PFSK-1 (cell line): ENCODE data around the gene TRIM64C. TPM values are rescaled to one million over a fixed set of nuclear protein-coding genes. Genes with fewer than 3 reads are reported as not detected.
"Not testable (repeated sequence)": the region's sequence is repeated elsewhere in the genome, so short reads cannot be mapped to it uniquely, and the experiment has no call there.

ENCODE experiments used
- FOXP2 ChIP-seq: optimal IDR thresholded peaks from 2 replicates; pipeline ENCODE3; 2011; ENCODE audit warnings: borderline replicate concordance, control low read depth, inconsistent platforms; ENCODE audit not compliant: insufficient read depth; ENCODE audit errors: extremely low read length, extremely low read depth
- POLR2AphosphoS5 ChIP-seq: IDR thresholded peaks from 2 replicates; pipeline ENCODE4 v1.6.1; 2012; ENCODE audit warnings: low read depth, mild to moderate bottlenecking, control low read depth, low read length, moderate library complexity
- polyA plus RNA-seq: library from polyadenylated mRNA; unstranded; fragments of >200 nt; gene quantifications from one replicate; pipeline ENCODE4 v1.2.1, GENCODE V29; 2012; ENCODE audit warnings: low read depth, missing spikeins; ENCODE audit not compliant: insufficient read length
- TF ChIP-seq, protein P1 (sequence below), 2 experiments: IDR thresholded peaks; 2 replicates each; pipeline versions ENCODE4 v1.6.1 to v1.8.0; 2011 to 2012; ENCODE audit warnings: low read depth in 2 of 2, low read length in 2 of 2, control low read depth in 1 of 2, inconsistent platforms in 1 of 2, mild to moderate bottlenecking in 1 of 2, moderate library complexity in 1 of 2; ENCODE audit not compliant: insufficient read depth in 1 of 2

Gene TRIM64C, protein sequence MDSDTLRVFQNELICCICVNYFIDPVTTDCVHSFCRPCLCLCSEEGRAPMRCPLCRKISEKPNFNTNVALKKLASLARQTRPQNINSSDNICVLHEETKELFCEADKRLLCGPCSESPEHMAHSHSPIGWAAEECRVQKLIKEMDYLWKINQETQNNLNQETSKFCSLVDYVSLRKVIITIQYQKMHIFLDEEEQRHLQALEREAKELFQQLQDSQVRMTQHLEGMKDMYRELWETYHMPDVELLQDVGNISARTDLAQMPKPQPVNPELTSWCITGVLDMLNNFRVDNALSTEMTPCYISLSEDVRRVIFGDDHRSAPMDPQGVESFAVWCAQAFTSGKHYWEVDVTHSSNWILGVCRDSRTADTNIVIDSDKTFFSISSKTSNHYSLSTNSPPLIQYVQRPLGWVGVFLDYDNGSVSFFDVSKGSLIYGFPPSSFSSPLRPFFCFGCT
- polyA plus RNA-seq = not detected

DNA sequence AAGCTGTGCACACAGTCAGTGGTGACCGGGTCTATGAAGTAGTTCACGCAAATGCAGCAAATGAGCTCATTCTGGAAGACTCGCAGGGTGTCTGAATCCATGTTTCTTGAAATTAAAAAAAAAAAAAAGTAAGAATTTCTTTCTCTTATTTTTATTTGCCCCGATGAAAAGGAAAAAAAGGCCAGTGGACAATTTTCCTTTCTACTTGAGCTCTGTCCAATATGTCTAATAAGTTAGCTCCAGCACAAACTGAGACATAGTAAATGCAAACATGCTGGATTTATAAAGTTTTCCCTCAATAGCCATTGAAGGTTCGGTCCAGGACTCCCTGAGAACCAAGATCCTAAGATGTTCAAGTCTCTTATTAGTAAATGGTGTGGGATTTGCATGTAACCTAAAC is at the start of gene TRIM64C:
Gene TRIM64C, minus strand, starts transcription at position 101 of the 400 bp plus-strand sequence. Its CDS starts 0 bp downstream, at position 101.
- not testable (repeated sequence) for TF ChIP-seq FOXP2, POLR2AphosphoS5
- TF ChIP-seq, protein P1, sequence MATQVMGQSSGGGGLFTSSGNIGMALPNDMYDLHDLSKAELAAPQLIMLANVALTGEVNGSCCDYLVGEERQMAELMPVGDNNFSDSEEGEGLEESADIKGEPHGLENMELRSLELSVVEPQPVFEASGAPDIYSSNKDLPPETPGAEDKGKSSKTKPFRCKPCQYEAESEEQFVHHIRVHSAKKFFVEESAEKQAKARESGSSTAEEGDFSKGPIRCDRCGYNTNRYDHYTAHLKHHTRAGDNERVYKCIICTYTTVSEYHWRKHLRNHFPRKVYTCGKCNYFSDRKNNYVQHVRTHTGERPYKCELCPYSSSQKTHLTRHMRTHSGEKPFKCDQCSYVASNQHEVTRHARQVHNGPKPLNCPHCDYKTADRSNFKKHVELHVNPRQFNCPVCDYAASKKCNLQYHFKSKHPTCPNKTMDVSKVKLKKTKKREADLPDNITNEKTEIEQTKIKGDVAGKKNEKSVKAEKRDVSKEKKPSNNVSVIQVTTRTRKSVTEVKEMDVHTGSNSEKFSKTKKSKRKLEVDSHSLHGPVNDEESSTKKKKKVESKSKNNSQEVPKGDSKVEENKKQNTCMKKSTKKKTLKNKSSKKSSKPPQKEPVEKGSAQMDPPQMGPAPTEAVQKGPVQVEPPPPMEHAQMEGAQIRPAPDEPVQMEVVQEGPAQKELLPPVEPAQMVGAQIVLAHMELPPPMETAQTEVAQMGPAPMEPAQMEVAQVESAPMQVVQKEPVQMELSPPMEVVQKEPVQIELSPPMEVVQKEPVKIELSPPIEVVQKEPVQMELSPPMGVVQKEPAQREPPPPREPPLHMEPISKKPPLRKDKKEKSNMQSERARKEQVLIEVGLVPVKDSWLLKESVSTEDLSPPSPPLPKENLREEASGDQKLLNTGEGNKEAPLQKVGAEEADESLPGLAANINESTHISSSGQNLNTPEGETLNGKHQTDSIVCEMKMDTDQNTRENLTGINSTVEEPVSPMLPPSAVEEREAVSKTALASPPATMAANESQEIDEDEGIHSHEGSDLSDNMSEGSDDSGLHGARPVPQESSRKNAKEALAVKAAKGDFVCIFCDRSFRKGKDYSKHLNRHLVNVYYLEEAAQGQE (IDR thresholded peaks at IDR 0.05; ENCODE audit: insufficient read depth in 1 of 2, low read depth in 2 of 2, low read length in 2 of 2) = not testable (repeated sequence)

DNA sequence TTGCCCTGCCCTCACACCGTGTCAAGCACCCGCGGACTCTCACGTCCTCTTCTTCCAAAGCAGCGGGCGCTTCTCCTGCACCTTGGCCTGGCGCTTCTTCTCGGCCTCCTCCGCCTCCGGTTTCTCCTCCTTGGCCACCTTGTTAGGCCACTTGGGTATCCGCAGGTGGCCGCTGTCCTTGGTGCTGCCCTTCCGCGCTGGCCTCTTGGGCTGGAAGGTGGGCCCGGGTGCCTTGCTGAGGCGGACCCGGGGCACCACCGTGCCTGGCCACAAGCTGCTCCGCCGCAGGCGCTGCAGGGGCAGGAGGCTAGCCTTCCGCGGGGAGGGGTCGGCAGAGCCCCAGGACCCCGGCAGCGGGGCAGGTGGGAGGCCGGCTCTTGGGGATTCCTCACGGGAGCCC is 10.7 kb downstream of the TRIM64C start:
- TF ChIP-seq, protein P1 (IDR thresholded peaks at IDR 0.05; ENCODE audit: insufficient read depth in 1 of 2, low read depth in 2 of 2, low read length in 2 of 2) = peak in 1 of 2 experiments; percentile 82; a peak in 2 of 4 replicates

DNA sequence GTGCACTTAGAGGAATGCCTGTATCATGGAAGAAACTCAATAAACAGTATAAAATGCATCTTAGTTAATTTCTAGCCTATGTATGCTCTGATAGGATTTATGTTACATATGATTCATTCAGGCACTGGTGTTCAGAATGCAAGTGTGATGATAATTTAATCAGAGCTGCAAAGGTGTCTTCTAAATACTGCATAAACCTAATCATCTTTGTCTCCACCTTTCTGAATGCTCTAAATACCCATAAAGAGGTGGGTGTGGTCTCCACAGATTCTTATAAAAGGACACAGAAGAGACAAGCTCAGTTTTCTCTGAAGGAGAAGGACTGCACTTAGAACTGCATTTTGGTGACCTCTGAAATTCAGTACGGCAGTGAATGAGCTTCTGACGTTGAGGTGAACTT is 30.4 kb downstream of the TRIM64C start, which contains the start of gene TRIM49B:
Gene TRIM49B, plus strand, starts transcription at position 301 of the 400 bp plus-strand sequence. CDS start 2,777 bp downstream, outside the sequence.
- not testable (repeated sequence) for TF ChIP-seq POLR2AphosphoS5, FOXP2
- TF ChIP-seq, protein P1 (IDR thresholded peaks at IDR 0.05; ENCODE audit: insufficient read depth in 1 of 2, low read depth in 2 of 2, low read length in 2 of 2) = not testable (repeated sequence)
